Body of pancreas (tissue), 4 donors: ENCODE measurements around the gene RNF25. TPM values are rescaled to one million over a fixed set of nuclear protein-coding genes. Genes with fewer than 3 reads are reported as not detected.

Source experiments
- ATAC-seq: fragments of 150-250 bp; one replicate; pipeline ENCODE4 v1.9.1; 2016
- DNase-seq, 4 donors: peaks; one replicate each; pipeline ENCODE4 v3.0.0-alpha.2; 2019
- H3K27ac ChIP-seq, 4 donors: fragments of 200-600 bp; sonication (generic); 1 replicate in 3 of 4; 2 replicates in 1 of 4; pipeline versions ENCODE4 v1.5.1 to v1.6.1; 2016 to 2019; ENCODE audit warnings: mild to moderate bottlenecking in 1 of 4, mixed read lengths in 1 of 4, moderate library complexity in 1 of 4
- H3K27me3 ChIP-seq, 2 donors: fragments of 200-600 bp; sonication (generic); one replicate each; pipeline ENCODE4 v1.6.0; 2016; ENCODE audit warnings: mild to moderate bottlenecking in 1 of 2
- H3K36me3 ChIP-seq, 2 donors: fragments of 200-600 bp; sonication (generic); replicated peaks in 1 of 2; 2 replicates each; pipeline ENCODE4 v1.5.1; 2016; ENCODE audit warnings: low read depth in 2 of 2; ENCODE audit not compliant: insufficient read depth in 1 of 2
- H3K4me1 ChIP-seq: fragments of 200-600 bp; sonication (generic); one replicate; pipeline ENCODE4 v1.6.0; 2016
- H3K4me3 ChIP-seq, 2 donors: fragments of 200-600 bp; sonication (generic); 1 replicate in 1 of 2; 2 replicates in 1 of 2; pipeline ENCODE4 v1.5.1; 2016 to 2019
- H3K9me3 ChIP-seq, 3 donors: fragments of 200-600 bp; sonication (generic); 1 replicate in 2 of 3; 2 replicates in 1 of 3; pipeline ENCODE4 v1.5.1; 2016
- CTCF ChIP-seq, 7 experiments: fragments of 450-650 bp in 4 of 7; fragments of 200-600 bp in 3 of 7; sonication (generic) in 3 of 7; IDR thresholded peaks; one replicate each; pipeline ENCODE4 v1.5.1; 2016 to 2019; ENCODE audit warnings: antibody characterized with exemption in 7 of 7
- POLR2A ChIP-seq, 3 donors: fragments of 450-650 bp; IDR thresholded peaks; one replicate each; pipeline ENCODE4 v1.6.1; 2016; ENCODE audit warnings: antibody characterized with exemption in 3 of 3, mild to moderate bottlenecking in 2 of 3
- WGBS, 2 donors: methylation state at CpG; one replicate each; pipeline ENCODE4 v1.1.5; 2017; 5-methylcytosine and 5-hydroxymethylcytosine counted together
- intact Hi-C: fragments of 100-400 bp; cut with DNase I; formaldehyde crosslinking; loops from one replicate; pipeline ENCODE4 v1.15.1; 2023
- total RNA-seq, 2 donors: library from RNA; depleted of rRNA; stranded (reverse); fragments of >200 nt; gene quantifications; one replicate each; pipeline ENCODE4 v1.1.0, GENCODE V29; 2016

Gene RNF25
- total RNA-seq, 2 donors from 2014 or later = 3.0 to 14.8 TPM

GRCh38 chr2:218664653-218665052, 7.1 kb downstream of the RNF25 start:
- ATAC-seq = no peak
- H3K4me1 ChIP-seq = peaks cover 10% of the 10 kb centered on the region
- intact Hi-C loops = no loop called here
- DNase-seq = no peak
- no peak overlapping the region for H3K4me3 ChIP-seq
- no peaks in the 10 kb centered on the region for H3K27me3 ChIP-seq
- H3K9me3 ChIP-seq = no peaks in the 10 kb centered on the region
- TF ChIP-seq CTCF (IDR thresholded peaks at IDR 0.05) (no peak), POLR2A (IDR thresholded peaks at IDR 0.05) (no peak)
- H3K36me3 ChIP-seq = peaks cover 0 to 35% of the 10 kb centered on the region in 2 donors
- H3K27ac ChIP-seq = no peak overlapping the region
- 87 to 94% methylated on average over 3 to 7 of the region's 7 CpGs for WGBS, 2 donors

- Histone ChIP-seq H3K27me3 (no peaks in the 10 kb centered on the region), H3K4me1 (peaks cover 10% of the 10 kb centered on the region), H3K4me3 (no peak overlapping the region), H3K27ac (no peak overlapping the region), H3K9me3 (no peaks in the 10 kb centered on the region), H3K36me3 (peaks cover 0 to 35% of the 10 kb centered on the region in 2 donors)
- 81 to 91% methylated on average over 13 to 14 of the region's 15 CpGs for WGBS, 2 donors
- no peak for ATAC-seq
- intact Hi-C loops = no loop called here
- TF ChIP-seq POLR2A (IDR thresholded peaks at IDR 0.05) (no peak), CTCF (IDR thresholded peaks at IDR 0.05) (no peak)
- DNase-seq = no peak
Observed at GRCh38 chr2:218663901-218664300, 7.9 kb downstream of the RNF25 start.

GRCh38 chr2:218662827-218663226, 9.0 kb downstream of the RNF25 start:
- intact Hi-C loops = no loop called here
- Histone ChIP-seq H3K4me1 (peaks cover 21% of the 10 kb centered on the region), H3K27me3 (no peaks in the 10 kb centered on the region), H3K36me3 (peaks cover 0 to 35% of the 10 kb centered on the region in 2 donors), H3K4me3 (no peak overlapping the region), H3K27ac (no peak overlapping the region), H3K9me3 (no peaks in the 10 kb centered on the region)
- DNase-seq = no peak
- 78 to 86% methylated on average over 6 to 10 of the region's 10 CpGs for WGBS, 2 donors
- no peak for ATAC-seq
- TF ChIP-seq POLR2A (IDR thresholded peaks at IDR 0.05) = no peak
- TF ChIP-seq CTCF (IDR thresholded peaks at IDR 0.05) = no peak

GRCh38 chr2:218662377-218662776, 9.4 kb downstream of the RNF25 start:
- DNase-seq = no peak
- ATAC-seq = no peak
- WGBS, 2 donors = 72 to 77% methylated on average over 3 to 7 of the region's 7 CpGs
- Histone ChIP-seq H3K27me3 (no peaks in the 10 kb centered on the region), H3K9me3 (no peaks in the 10 kb centered on the region), H3K36me3 (peaks cover 0 to 34% of the 10 kb centered on the region in 2 donors), H3K4me1 (peaks cover 25% of the 10 kb centered on the region), H3K27ac (no peak overlapping the region), H3K4me3 (no peak overlapping the region)
- intact Hi-C loops = no loop called here
- TF ChIP-seq POLR2A (IDR thresholded peaks at IDR 0.05) (no peak), CTCF (IDR thresholded peaks at IDR 0.05) (no peak)

- WGBS, 2 donors = 7 to 13% methylated on average over 8 of the region's 8 CpGs
- Histone ChIP-seq H3K4me1 (peaks cover 27% of the 10 kb centered on the region), H3K4me3 (peak overlapping the region; percentile 36 to 80), H3K27me3 (no peaks in the 10 kb centered on the region), H3K36me3 (peaks cover 3 to 33% of the 10 kb centered on the region in 2 donors), H3K9me3 (no peaks in the 10 kb centered on the region), H3K27ac (peak overlapping the region in 2 of 4 donors; percentile 67 to 77)
- TF ChIP-seq POLR2A (IDR thresholded peaks at IDR 0.05) (no peak), CTCF (IDR thresholded peaks at IDR 0.05) (no peak)
- intact Hi-C loops = loop anchor here (10.0 kb wide), 1 partner anchor 395 kb away; the partner anchor contains the start of gene GPBAR1
- ATAC-seq (no peak), DNase-seq (no peak)
Observed at GRCh38 chr2:218659988-218660358, 11.8 kb downstream of the RNF25 start.
